ENCODE measurements around the gene PLEKHJ1. TPM values are rescaled to one million over a fixed set of nuclear protein-coding genes. Genes with fewer than 3 reads are reported as not detected.

PLEKHJ1 gene
- total and polyA plus RNA-seq, 2 of the 8 experiments (the other 6 are each of a cell fraction or from before 2014, with no cell fraction given) = 135 to 187 TPM

GRCh38 chr19:2228157-2229030 lies 7.7 kb downstream of the PLEKHJ1 start:
- H3K27me3 ChIP-seq (replicated peaks in 1 of 4; ENCODE audit: control insufficient read depth in 3 of 4, extremely low read depth in 1 of 4, insufficient read depth in 3 of 4, low read length in 3 of 4) = no peaks in the 10 kb centered on the region
- no peak for FAIRE-seq
- ChIA-PET CTCF (ENCODE audit: partially characterized antibody) (interaction anchor here (0.5 to 4.4 kb wide), 10 partner anchors 9 to 298 kb away, joined by 3 to 19 read pairs (median 4); no protein-coding TSS in a partner anchor), POLR2A (ENCODE audit: partially characterized antibody) (interaction anchor here (1.1 to 6.3 kb wide), 6 partner anchors 7 to 99 kb away, joined by 3 to 61 read pairs (median 20); partner anchors contain the start of gene AMH)
- H2BK15ac ChIP-seq (ENCODE audit: low read length) = no peak overlapping the region
- no peaks in the 10 kb centered on the region; the same call in 1 of the 2 replicates for H3K79me1 ChIP-seq (ENCODE audit: low read depth, low read length)
- H4K91ac ChIP-seq (replicated peaks; ENCODE audit: insufficient read length, low read length) = no peak overlapping the region
- H3K4me3 ChIP-seq (ENCODE audit: extremely low read depth in 1 of 4, insufficient read depth in 2 of 4, low read depth in 3 of 4, low read length in 4 of 4) = no peak overlapping the region
- no peaks in the 10 kb centered on the region for H3K9me3 ChIP-seq (ENCODE audit: insufficient read depth in 2 of 2, low read depth in 1 of 2, low read length in 1 of 2)
- no peak overlapping the region for H2BK20ac ChIP-seq (ENCODE audit: low read length)
- no peak overlapping the region for H2BK12ac ChIP-seq (ENCODE audit: low read depth, low read length)
- no peak overlapping the region for H3K4ac ChIP-seq (replicated peaks; ENCODE audit: insufficient read length, low read depth, low read length)
- no peak overlapping the region for H3K9ac ChIP-seq (replicated peaks in 1 of 4; ENCODE audit: extremely low read depth in 1 of 4, low read depth in 3 of 4, low read length in 3 of 4)
- H2AK5ac ChIP-seq (ENCODE audit: low read depth, low read length) = no peak overlapping the region
- no peak overlapping the region for H2AFZ ChIP-seq (ENCODE audit: low read length)
- no peaks in the 10 kb centered on the region for H3K4me1 ChIP-seq (replicated peaks in 1 of 4; ENCODE audit: control insufficient read depth in 3 of 4, insufficient read depth in 4 of 4, low read length in 3 of 4)
- H3K56ac ChIP-seq (replicated peaks; ENCODE audit: insufficient read length, low read depth, low read length) = no peak overlapping the region
- no peak overlapping the region for H3K4me2 ChIP-seq (ENCODE audit: insufficient read depth in 1 of 2, low read depth in 2 of 2, low read length in 2 of 2)
- H3K27ac ChIP-seq (ENCODE audit: low read depth, low read length) = no peak overlapping the region
- no peaks in the 10 kb centered on the region for H3K79me2 ChIP-seq (ENCODE audit: control insufficient read depth in 1 of 2, insufficient read depth in 2 of 2, low read length in 2 of 2)
- no peak overlapping the region for H3K18ac ChIP-seq (ENCODE audit: extremely low read depth, low read length)
- H4K8ac ChIP-seq (ENCODE audit: extremely low read depth, insufficient read depth, low read length) = peak overlapping the region; percentile 11; the same call in 1 of the 2 replicates
- H4K5ac ChIP-seq (ENCODE audit: insufficient read length, low read depth, low read length) = no peak overlapping the region
- WGBS, 2 experiments (ENCODE audit: extremely low coverage in 1 of 2, insufficient coverage in 1 of 2, insufficient read length in 1 of 2, insufficient replicate concordance in 2 of 2, low coverage in 1 of 2, low lambda C conversion rate in 2 of 2, missing lambda C conversion rate in 1 of 2) = 91% methylated on average over 32 of the region's 48 CpGs; no CpG with 5 or more reads in 1 of the 2 experiments
- peak overlapping the region; percentile 16; the same call in 1 of the 2 replicates for H2BK5ac ChIP-seq (ENCODE audit: low read depth, low read length)
- H3K36me3 ChIP-seq (ENCODE audit: control insufficient read depth in 2 of 4, insufficient read depth in 4 of 4, low read length in 3 of 4) = peaks cover 0 to 52% (median 19%) of the 10 kb centered on the region in 4 experiments
- H2BK120ac ChIP-seq (replicated peaks; ENCODE audit: low read depth, low read length) = no peak overlapping the region
- no peak overlapping the region for H3K14ac ChIP-seq (ENCODE audit: insufficient read length)
- no peak overlapping the region for H3K23ac ChIP-seq (ENCODE audit: insufficient read length)
- no peak for DNase-seq (ENCODE audit: low read depth in 1 of 2, low spot score in 2 of 2)
- peaks cover 0 to 16% of the 10 kb centered on the region in 2 experiments for H4K20me1 ChIP-seq (replicated peaks in 1 of 2; ENCODE audit: control insufficient read depth in 1 of 2, insufficient read depth in 2 of 2, low read length in 2 of 2)
- TF ChIP-seq SUZ12 (IDR thresholded peaks at IDR 0.05; ENCODE audit: low read length) (no peak), SP2 (IDR thresholded peaks at IDR 0.05; ENCODE audit: low read length) (no peak), SP4 (IDR thresholded peaks at IDR 0.05; ENCODE audit: low read length) (no peak), TCF12 (IDR thresholded peaks at IDR 0.05; ENCODE audit: low read depth, low read length) (no peak), POLR2AphosphoS5 (IDR thresholded peaks at IDR 0.05; ENCODE audit: low read depth, low read length) (0 out of 2 replicates have a peak, but pooled peaks have one; percentile 4), MAX (IDR thresholded peaks at IDR 0.05) (no peak)
- no peaks in the 10 kb centered on the region for H3K23me2 ChIP-seq (ENCODE audit: low read depth, low read length)
